HepG2 (cell line): ENCODE data around the gene C7orf57. TPM values are rescaled to one million over a fixed set of nuclear protein-coding genes. Genes with fewer than 3 reads are reported as not detected.
A peak's percentile ranks its signal among the peaks of the same experiment; 100 is the strongest.

ENCODE experiments used
- CAMTA2 ChIP-seq: sonication (generic); formaldehyde crosslinking; IDR thresholded peaks from 2 replicates; pipeline ENCODE4 v1.4.0; 2020; ENCODE audit warnings: mild to moderate bottlenecking, missing genetic modification reagents, borderline replicate concordance
- CSRNP2 ChIP-seq: sonication (generic); formaldehyde crosslinking; conservative IDR thresholded peaks from 2 replicates; pipeline ENCODE4 v1.8.0; 2022; ENCODE audit warnings: low read depth, missing genetic modification reagents
- EZH2 ChIP-seq: conservative IDR thresholded peaks from 2 replicates; pipeline ENCODE4 v1.6.1; 2012; ENCODE audit warnings: mild to moderate bottlenecking, low read depth, low read length, moderate library complexity
- ISL2 ChIP-seq: sonication (generic); formaldehyde crosslinking; IDR thresholded peaks from 2 replicates; pipeline ENCODE4 v1.5.0; 2020; ENCODE audit warnings: missing genetic modification reagents
- LRRFIP1 ChIP-seq: sonication (generic); formaldehyde crosslinking; conservative IDR thresholded peaks from 2 replicates; pipeline ENCODE4 v1.4.0; 2020; ENCODE audit warnings: missing genetic modification reagents
- RBM39 ChIP-seq: fragments of 200-400 bp; formaldehyde crosslinking; IDR thresholded peaks from one replicate; pipeline ENCODE4 v1.6.1; 2018; ENCODE audit warnings: antibody characterized with exemption, mild to moderate bottlenecking, low read depth, low read length; ENCODE audit not compliant: poor library complexity, severe bottlenecking
- RCOR2 ChIP-seq: IDR thresholded peaks from 2 replicates; pipeline ENCODE4 v1.6.1; 2016; ENCODE audit warnings: missing biosample characterization, missing genetic modification reagents
- SMAD9 ChIP-seq: sonication (generic); formaldehyde crosslinking; IDR thresholded peaks from 2 replicates; pipeline ENCODE4 v1.5.1; 2020; ENCODE audit warnings: mild to moderate bottlenecking, missing genetic modification reagents
- SP2 ChIP-seq: sonication (generic); formaldehyde crosslinking; IDR thresholded peaks from 2 replicates; pipeline ENCODE4 v1.5.1; 2020; ENCODE audit warnings: mild to moderate bottlenecking, missing genetic modification reagents
- SP5 ChIP-seq: IDR thresholded peaks from 2 replicates; pipeline ENCODE4 v1.6.1; 2016; ENCODE audit warnings: low read depth, borderline replicate concordance
- SSRP1 ChIP-seq: IDR thresholded peaks from 2 replicates; pipeline ENCODE4 v1.6.1; 2016; ENCODE audit warnings: control low read depth
- THAP7 ChIP-seq: sonication (generic); formaldehyde crosslinking; IDR thresholded peaks from 2 replicates; pipeline ENCODE4 v1.8.1; 2023; ENCODE audit warnings: mild to moderate bottlenecking, missing genetic modification reagents
- ZFAT ChIP-seq: sonication (generic); formaldehyde crosslinking; conservative IDR thresholded peaks from 2 replicates; pipeline ENCODE4 v1.8.1; 2023; ENCODE audit warnings: missing genetic modification reagents, inconsistent platforms
- ZFP62 ChIP-seq: sonication (generic); formaldehyde crosslinking; IDR thresholded peaks from 2 replicates; pipeline ENCODE4 v1.4.0; 2020; ENCODE audit warnings: missing genetic modification reagents
- ZNF577 ChIP-seq: sonication (generic); formaldehyde crosslinking; IDR thresholded peaks from 2 replicates; pipeline ENCODE4 v1.4.0; 2020; ENCODE audit warnings: mild to moderate bottlenecking, low read depth, missing genetic modification reagents, borderline replicate concordance
- ZNF589 ChIP-seq: sonication (generic); formaldehyde crosslinking; conservative IDR thresholded peaks from 2 replicates; pipeline ENCODE4 v1.8.0; 2022; ENCODE audit warnings: mild to moderate bottlenecking, moderate library complexity, missing genetic modification reagents
- ZNF598 ChIP-seq: sonication (generic); formaldehyde crosslinking; IDR thresholded peaks from 2 replicates; pipeline ENCODE4 v1.5.1; 2020; ENCODE audit warnings: mild to moderate bottlenecking, missing genetic modification reagents, borderline replicate concordance
- ZNF879 ChIP-seq: sonication (generic); formaldehyde crosslinking; IDR thresholded peaks from 2 replicates; pipeline ENCODE4 v1.8.1; 2023; ENCODE audit warnings: missing genetic modification reagents
- polyA plus RNA-seq, 8 experiments: library from polyadenylated mRNA; depleted of rRNA in 3 of 8; stranded (reverse) in 7 of 8; unstranded in 1 of 8; fragments of >200 nt; fragmentation: Illumina TruSeq in 4 of 8; extraction: Trizol in 4 of 8; gene quantifications; 2 replicates each; pipeline versions ENCODE4 v1.2.1 to v1.2.3, GENCODE V29; 2011 to 2016; ENCODE audit warnings: low read depth in 4 of 8, missing spikeins in 1 of 8, mixed read lengths in 1 of 8; ENCODE audit not compliant: insufficient read depth in 1 of 8
- total RNA-seq, 5 experiments: library from RNA; depleted of rRNA; stranded (reverse); fragments of >200 nt; fragmentation: Illumina TruSeq; extraction: Trizol; gene quantifications; 2 replicates each; pipeline ENCODE4 v1.2.3, GENCODE V29; 2016; ENCODE audit warnings: low read depth in 1 of 5
- TF ChIP-seq, protein P1 (sequence below): IDR thresholded peaks from 2 replicates; pipeline ENCODE4 v1.6.1; 2016
- TF ChIP-seq, protein P2 (sequence below): sonication (generic); formaldehyde crosslinking; IDR thresholded peaks from 2 replicates; pipeline ENCODE4 v1.4.0; 2020; ENCODE audit warnings: missing genetic modification reagents, borderline replicate concordance

Gene C7orf57
- total and polyA plus RNA-seq, 2 of the 13 experiments (the other 11 are each of a cell fraction or from before 2014, with no cell fraction given), result not detected

- TF ChIP-seq LRRFIP1 (no peak), ZFP62 (CRISPR knock-in tag) (no peak), SP2 (no peak), ZNF577 (no peak), ISL2 (CRISPR knock-in tag) (peak; percentile 36; the same call in 1 of the 2 replicates), SMAD9 (CRISPR knock-in tag) (no peak), SSRP1 (CRISPR knock-in tag) (no peak), RBM39 (peak; percentile 25), SP5 (CRISPR knock-in tag) (no peak), CSRNP2 (no peak), ZNF589 (no peak), EZH2 (no peak), ZFAT (CRISPR knock-in tag) (no peak), ZNF879 (CRISPR knock-in tag) (0 out of 2 replicates have a peak, but pooled peaks have one; percentile 37), CAMTA2 (CRISPR knock-in tag) (no peak), ZNF598 (CRISPR knock-in tag) (no peak), RCOR2 (CRISPR knock-in tag) (no peak), THAP7 (CRISPR knock-in tag) (no peak)
- TF ChIP-seq, protein P1, sequence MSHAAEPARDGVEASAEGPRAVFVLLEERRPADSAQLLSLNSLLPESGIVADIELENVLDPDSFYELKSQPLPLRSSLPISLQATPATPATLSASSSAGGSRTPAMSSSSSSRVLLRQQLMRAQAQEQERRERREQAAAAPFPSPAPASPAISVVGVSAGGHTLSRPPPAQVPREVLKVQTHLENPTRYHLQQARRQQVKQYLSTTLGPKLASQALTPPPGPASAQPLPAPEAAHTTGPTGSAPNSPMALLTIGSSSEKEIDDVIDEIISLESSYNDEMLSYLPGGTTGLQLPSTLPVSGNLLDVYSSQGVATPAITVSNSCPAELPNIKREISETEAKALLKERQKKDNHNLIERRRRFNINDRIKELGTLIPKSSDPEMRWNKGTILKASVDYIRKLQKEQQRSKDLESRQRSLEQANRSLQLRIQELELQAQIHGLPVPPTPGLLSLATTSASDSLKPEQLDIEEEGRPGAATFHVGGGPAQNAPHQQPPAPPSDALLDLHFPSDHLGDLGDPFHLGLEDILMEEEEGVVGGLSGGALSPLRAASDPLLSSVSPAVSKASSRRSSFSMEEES (CRISPR knock-in tag), result 0 out of 2 replicates have a peak, but pooled peaks have one; percentile 33
- TF ChIP-seq, protein P2, sequence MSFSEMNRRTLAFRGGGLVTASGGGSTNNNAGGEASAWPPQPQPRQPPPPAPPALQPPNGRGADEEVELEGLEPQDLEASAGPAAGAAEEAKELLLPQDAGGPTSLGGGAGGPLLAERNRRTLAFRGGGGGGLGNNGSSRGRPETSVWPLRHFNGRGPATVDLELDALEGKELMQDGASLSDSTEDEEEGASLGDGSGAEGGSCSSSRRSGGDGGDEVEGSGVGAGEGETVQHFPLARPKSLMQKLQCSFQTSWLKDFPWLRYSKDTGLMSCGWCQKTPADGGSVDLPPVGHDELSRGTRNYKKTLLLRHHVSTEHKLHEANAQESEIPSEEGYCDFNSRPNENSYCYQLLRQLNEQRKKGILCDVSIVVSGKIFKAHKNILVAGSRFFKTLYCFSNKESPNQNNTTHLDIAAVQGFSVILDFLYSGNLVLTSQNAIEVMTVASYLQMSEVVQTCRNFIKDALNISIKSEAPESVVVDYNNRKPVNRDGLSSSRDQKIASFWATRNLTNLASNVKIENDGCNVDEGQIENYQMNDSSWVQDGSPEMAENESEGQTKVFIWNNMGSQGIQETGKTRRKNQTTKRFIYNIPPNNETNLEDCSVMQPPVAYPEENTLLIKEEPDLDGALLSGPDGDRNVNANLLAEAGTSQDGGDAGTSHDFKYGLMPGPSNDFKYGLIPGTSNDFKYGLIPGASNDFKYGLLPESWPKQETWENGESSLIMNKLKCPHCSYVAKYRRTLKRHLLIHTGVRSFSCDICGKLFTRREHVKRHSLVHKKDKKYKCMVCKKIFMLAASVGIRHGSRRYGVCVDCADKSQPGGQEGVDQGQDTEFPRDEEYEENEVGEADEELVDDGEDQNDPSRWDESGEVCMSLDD (CRISPR knock-in tag), result 0 out of 2 replicates have a peak, but pooled peaks have one; percentile 21
These were observed 53.3 kb downstream of the C7orf57 start (continued) for GRCh38 chr7:48088559-48089045.
